SK-N-SH treated with all-trans-retinoic acid at 6 μM for 48 hours (cell line): ENCODE results near the gene USP49.

Source experiments
- ATAC-seq: fragments of 200-7000 bp; cut with Tn5 transposase; 3 replicates; pipeline ENCODE4 v1.9.1; 2020; ENCODE audit warnings: mild to moderate bottlenecking, moderate library complexity
- ARNTL ChIP-seq: fragments of 450-650 bp; formaldehyde crosslinking; IDR thresholded peaks from 2 replicates; pipeline ENCODE4 v1.5.0; 2020; ENCODE audit warnings: low read depth, mild to moderate bottlenecking, moderate library complexity, borderline replicate concordance
- CSDC2 ChIP-seq: fragments of 250-450 bp; sonication (Bioruptor Pico); IDR thresholded peaks from 2 replicates; pipeline ENCODE4 v1.5.0; 2020; ENCODE audit warnings: mild to moderate bottlenecking, moderate library complexity
- ESRRG ChIP-seq: fragments of 250-450 bp; sonication (Bioruptor Pico); IDR thresholded peaks from 2 replicates; pipeline ENCODE4 v1.6.1; 2021; ENCODE audit warnings: mild to moderate bottlenecking
- GLIS3 ChIP-seq: fragments of 250-450 bp; sonication (Bioruptor Pico); IDR thresholded peaks from 2 replicates; pipeline ENCODE4 v1.5.0; 2020; ENCODE audit warnings: mild to moderate bottlenecking, moderate library complexity
- ISL1 ChIP-seq: fragments of 250-450 bp; sonication (Bioruptor Pico); IDR thresholded peaks from 2 replicates; pipeline ENCODE4 v2.1.2; 2022; ENCODE audit warnings: mild to moderate bottlenecking, moderate library complexity
- PPARA ChIP-seq: fragments of 250-450 bp; sonication (Bioruptor Pico); IDR thresholded peaks from 2 replicates; pipeline ENCODE4 v1.5.0; 2020; ENCODE audit warnings: mild to moderate bottlenecking, borderline replicate concordance
- RARB ChIP-seq: fragments of 250-450 bp; sonication (Bioruptor Pico); IDR thresholded peaks from 2 replicates; pipeline ENCODE4 v1.8.0; 2021; ENCODE audit warnings: mild to moderate bottlenecking, moderate library complexity
- SNAI2 ChIP-seq: fragments of 250-450 bp; sonication (Bioruptor Pico); IDR thresholded peaks from 2 replicates; pipeline ENCODE4 v1.5.0; 2020; ENCODE audit warnings: mild to moderate bottlenecking, moderate library complexity
- ZC3H10 ChIP-seq: fragments of 250-450 bp; sonication (Bioruptor Pico); IDR thresholded peaks from 2 replicates; pipeline ENCODE4 v1.5.1; 2021; ENCODE audit warnings: mild to moderate bottlenecking, moderate library complexity
- ZFP3 ChIP-seq: fragments of 250-450 bp; sonication (Bioruptor Pico); IDR thresholded peaks from 2 replicates; pipeline ENCODE4 v1.5.0; 2020; ENCODE audit warnings: mild to moderate bottlenecking, moderate library complexity
- ZFP30 ChIP-seq: fragments of 450-650 bp; formaldehyde crosslinking; IDR thresholded peaks from 2 replicates; pipeline ENCODE4 v1.5.0; 2022; ENCODE audit warnings: mild to moderate bottlenecking, moderate library complexity
- ZNF565 ChIP-seq: fragments of 450-650 bp; formaldehyde crosslinking; conservative IDR thresholded peaks from 2 replicates; pipeline ENCODE4 v1.5.0; 2020; ENCODE audit warnings: low read depth, mild to moderate bottlenecking, moderate library complexity
- ZNF70 ChIP-seq: fragments of 450-650 bp; formaldehyde crosslinking; IDR thresholded peaks from 2 replicates; pipeline ENCODE4 v1.5.0; 2020; ENCODE audit warnings: mild to moderate bottlenecking, moderate library complexity
- ZNF8 ChIP-seq: fragments of 450-650 bp; formaldehyde crosslinking; IDR thresholded peaks from 2 replicates; pipeline ENCODE4 v1.5.0; 2020; ENCODE audit warnings: mild to moderate bottlenecking, moderate library complexity
- TF ChIP-seq, protein P1 (sequence below): fragments of 250-450 bp; sonication (Bioruptor Pico); IDR thresholded peaks from 2 replicates; pipeline ENCODE4 v1.8.0; 2021; ENCODE audit warnings: low read depth, mild to moderate bottlenecking, moderate library complexity, borderline replicate concordance
- TF ChIP-seq, protein P2 (sequence below): fragments of 250-450 bp; sonication (Bioruptor Pico); IDR thresholded peaks from 2 replicates; pipeline ENCODE4 v1.5.1; 2020; ENCODE audit warnings: low read depth, mild to moderate bottlenecking, moderate library complexity
- TF ChIP-seq, protein P3 (sequence below): fragments of 250-450 bp; sonication (Bioruptor Pico); IDR thresholded peaks from 2 replicates; pipeline ENCODE4 v1.5.1; 2021; ENCODE audit warnings: mild to moderate bottlenecking, moderate library complexity
- TF ChIP-seq, protein P4 (sequence below): fragments of 250-450 bp; sonication (Bioruptor Pico); IDR thresholded peaks from 2 replicates; pipeline ENCODE4 v1.5.0; 2020; ENCODE audit warnings: mild to moderate bottlenecking, moderate library complexity
- TF ChIP-seq, protein P5 (sequence below): fragments of 250-450 bp; sonication (Bioruptor Pico); IDR thresholded peaks from 2 replicates; pipeline ENCODE4 v1.8.0; 2020; ENCODE audit warnings: mild to moderate bottlenecking, moderate library complexity, borderline replicate concordance

Gene USP49

DNA sequence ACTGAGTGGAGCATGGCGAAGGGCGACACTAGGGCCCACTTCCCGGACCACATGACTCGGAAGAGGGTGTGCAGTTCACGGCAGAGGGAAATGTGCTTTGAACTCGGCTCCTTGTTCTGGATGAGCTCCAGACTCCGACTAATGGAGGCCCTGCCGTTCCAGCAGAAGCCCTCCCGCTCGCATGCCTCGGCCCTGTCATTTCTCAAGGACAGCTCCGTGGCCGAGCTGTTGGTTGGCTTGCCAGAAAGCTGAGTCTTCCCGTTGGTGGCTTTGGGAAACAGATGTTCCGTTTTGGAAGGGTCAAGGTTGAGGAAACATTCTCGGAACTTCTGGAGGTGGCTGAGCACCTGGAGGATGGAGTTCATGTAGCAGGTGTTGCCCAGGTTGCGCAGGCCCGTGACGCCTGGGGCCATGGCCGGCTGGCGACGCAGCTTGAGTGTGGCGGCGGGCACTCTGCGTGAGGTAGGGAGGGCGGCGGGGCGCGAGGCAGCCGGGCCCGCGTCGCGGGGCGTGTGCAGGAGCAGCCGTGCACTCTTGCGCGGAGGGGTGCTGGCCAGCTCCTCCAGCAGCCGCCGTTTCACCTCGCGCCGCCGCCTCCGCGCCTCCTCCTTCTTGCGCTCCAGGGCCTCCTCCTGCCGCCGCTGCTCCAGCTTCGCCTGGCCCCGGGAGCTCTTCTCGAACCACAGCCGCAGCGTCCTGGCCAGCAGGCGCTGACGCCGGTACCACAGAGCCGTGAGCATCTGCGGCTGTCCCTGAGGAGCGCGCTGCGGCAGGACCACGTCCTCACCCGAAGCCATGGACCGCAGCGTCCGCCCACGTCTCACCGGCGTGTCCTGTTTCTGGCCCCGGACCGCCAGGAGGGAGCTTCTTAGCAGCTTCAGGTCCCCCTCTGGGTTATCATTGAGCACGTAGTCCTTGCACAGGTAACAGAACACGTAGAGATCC lies 89.1 kb downstream of the USP49 start (continued):
- TF ChIP-seq, protein P1, sequence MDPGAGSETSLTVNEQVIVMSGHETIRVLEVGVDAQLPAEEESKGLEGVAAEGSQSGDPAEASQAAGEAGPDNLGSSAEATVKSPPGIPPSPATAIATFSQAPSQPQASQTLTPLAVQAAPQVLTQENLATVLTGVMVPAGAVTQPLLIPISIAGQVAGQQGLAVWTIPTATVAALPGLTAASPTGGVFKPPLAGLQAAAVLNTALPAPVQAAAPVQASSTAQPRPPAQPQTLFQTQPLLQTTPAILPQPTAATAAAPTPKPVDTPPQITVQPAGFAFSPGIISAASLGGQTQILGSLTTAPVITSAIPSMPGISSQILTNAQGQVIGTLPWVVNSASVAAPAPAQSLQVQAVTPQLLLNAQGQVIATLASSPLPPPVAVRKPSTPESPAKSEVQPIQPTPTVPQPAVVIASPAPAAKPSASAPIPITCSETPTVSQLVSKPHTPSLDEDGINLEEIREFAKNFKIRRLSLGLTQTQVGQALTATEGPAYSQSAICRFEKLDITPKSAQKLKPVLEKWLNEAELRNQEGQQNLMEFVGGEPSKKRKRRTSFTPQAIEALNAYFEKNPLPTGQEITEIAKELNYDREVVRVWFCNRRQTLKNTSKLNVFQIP = no peak
- TF ChIP-seq ZNF565 (CRISPR knock-in tag) = no peak
- TF ChIP-seq, protein P2, sequence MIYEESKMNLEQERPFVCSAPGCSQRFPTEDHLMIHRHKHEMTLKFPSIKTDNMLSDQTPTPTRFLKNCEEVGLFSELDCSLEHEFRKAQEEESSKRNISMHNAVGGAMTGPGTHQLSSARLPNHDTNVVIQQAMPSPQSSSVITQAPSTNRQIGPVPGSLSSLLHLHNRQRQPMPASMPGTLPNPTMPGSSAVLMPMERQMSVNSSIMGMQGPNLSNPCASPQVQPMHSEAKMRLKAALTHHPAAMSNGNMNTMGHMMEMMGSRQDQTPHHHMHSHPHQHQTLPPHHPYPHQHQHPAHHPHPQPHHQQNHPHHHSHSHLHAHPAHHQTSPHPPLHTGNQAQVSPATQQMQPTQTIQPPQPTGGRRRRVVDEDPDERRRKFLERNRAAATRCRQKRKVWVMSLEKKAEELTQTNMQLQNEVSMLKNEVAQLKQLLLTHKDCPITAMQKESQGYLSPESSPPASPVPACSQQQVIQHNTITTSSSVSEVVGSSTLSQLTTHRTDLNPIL = no peak
- TF ChIP-seq ZNF8 (CRISPR knock-in tag) = no peak
- no peak for TF ChIP-seq ZC3H10 (CRISPR knock-in tag)
- TF ChIP-seq, all 23 proteins: peak for 0

DNA sequence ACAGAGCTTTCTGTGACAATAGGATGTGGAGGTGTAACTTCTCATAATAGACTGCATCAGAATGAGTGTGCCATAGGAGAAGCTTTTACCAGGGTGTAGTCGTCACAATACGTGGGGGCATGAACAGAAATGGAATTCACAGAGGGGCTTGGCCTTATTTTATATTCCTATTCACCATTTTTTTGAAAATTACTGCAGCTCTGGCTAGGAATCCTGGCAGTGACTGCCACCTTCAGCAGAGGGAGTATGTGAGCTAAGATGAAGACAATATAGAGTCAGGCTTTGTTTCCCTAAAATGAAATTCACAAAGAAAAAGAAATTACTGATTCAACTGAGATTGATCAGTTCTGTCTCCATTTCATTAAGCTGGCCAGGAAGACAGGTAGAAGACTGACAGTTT lies 93.8 kb downstream of the USP49 start:
- TF ChIP-seq ESRRG (no peak), RARB (no peak), ZFP30 (CRISPR knock-in tag) (no peak), ZC3H10 (CRISPR knock-in tag) (no peak), PPARA (CRISPR knock-in tag) (no peak), GLIS3 (CRISPR knock-in tag) (no peak)
- TF ChIP-seq, protein P3, sequence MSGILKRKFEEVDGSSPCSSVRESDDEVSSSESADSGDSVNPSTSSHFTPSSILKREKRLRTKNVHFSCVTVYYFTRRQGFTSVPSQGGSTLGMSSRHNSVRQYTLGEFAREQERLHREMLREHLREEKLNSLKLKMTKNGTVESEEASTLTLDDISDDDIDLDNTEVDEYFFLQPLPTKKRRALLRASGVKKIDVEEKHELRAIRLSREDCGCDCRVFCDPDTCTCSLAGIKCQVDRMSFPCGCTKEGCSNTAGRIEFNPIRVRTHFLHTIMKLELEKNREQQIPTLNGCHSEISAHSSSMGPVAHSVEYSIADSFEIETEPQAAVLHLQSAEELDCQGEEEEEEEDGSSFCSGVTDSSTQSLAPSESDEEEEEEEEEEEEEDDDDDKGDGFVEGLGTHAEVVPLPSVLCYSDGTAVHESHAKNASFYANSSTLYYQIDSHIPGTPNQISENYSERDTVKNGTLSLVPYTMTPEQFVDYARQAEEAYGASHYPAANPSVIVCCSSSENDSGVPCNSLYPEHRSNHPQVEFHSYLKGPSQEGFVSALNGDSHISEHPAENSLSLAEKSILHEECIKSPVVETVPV (CRISPR knock-in tag) = no peak
- ATAC-seq = peak; percentile 84

DNA sequence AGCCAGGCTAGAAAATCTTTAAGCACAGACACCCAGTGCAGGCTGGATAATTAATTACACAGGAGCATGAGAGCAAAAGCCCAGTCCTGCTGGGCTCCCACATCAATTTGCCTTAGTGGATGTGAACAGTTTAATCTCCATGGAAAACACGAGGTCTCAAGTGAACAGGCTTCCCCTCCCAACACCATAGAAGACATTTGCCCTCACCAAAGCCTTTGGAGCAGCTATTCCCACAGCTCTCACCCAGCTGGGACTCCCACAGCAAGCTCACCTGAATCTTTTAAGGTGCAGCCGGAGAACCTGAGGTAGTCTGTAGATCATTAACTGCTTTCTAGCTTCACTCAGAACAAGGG lies 95.6 kb downstream of the USP49 start:
- ATAC-seq = no peak

DNA sequence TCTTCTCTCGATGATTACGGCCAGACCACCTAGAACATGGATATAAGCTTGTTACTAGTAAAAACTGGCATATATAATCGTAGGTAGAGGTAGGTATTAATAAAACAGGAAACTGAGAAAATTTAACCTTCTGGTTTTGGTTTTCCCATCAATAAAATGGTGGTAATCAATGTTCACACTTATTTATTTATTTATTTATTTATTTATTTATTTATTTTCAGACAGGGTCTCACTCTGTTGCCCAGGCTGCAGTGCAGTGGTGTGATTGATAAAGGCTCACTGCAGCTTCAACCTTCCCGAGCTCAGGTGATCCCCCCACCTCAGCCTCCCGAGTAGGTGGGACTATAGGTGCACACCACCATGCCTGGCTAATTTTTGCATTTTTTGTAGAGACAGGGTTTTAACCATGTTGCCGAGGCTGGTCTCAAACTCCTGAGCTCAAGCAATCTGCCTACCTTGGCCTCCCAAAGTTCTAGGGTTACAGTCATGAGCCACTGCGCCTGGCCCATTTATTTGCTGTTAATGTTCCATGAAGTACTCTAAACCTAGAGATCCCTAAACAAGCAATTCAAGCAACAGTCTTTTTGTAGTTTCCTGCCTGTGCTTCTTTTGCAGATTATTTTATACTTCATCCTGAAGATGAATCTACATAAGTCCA lies 96.1 kb downstream of the USP49 start:
- TF ChIP-seq, protein P1 = no peak
- TF ChIP-seq CSDC2 (CRISPR knock-in tag) = no peak
- no peak for TF ChIP-seq SNAI2 (CRISPR knock-in tag)
- ATAC-seq = no peak

More for the DNA sequence above, 95.6 kb downstream of the USP49 start:
- no peak for TF ChIP-seq ZNF70 (CRISPR knock-in tag)
- TF ChIP-seq, protein P1 = no peak

DNA sequence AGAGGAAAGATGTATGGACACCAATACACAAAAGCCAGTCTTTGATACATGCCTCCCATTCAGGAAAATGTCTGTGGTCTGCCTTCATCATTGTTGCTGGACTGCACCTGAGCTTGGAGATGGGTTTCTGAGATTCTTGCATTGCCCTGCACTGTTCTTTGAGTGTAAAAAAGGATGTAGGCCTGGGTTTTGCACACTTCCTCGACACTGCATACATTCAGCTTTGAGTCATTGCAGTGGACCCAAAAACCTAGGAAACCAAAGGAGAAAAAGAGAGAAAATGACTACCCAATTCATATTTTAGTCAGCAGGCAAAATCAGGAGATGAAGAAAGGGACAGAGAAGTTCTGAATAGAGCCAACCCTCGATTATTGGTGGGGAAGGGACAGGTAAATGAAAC lies 98.7 kb downstream of the USP49 start:
- no peak for ATAC-seq

More for the DNA sequence above, 98.7 kb downstream of the USP49 start:
- TF ChIP-seq ZFP30 (CRISPR knock-in tag) (no peak), ZFP3 (CRISPR knock-in tag) (no peak), ARNTL (no peak), ZNF565 (CRISPR knock-in tag) (no peak), PPARA (CRISPR knock-in tag) (no peak), GLIS3 (CRISPR knock-in tag) (no peak), ISL1 (CRISPR knock-in tag) (no peak)
- TF ChIP-seq, protein P4, sequence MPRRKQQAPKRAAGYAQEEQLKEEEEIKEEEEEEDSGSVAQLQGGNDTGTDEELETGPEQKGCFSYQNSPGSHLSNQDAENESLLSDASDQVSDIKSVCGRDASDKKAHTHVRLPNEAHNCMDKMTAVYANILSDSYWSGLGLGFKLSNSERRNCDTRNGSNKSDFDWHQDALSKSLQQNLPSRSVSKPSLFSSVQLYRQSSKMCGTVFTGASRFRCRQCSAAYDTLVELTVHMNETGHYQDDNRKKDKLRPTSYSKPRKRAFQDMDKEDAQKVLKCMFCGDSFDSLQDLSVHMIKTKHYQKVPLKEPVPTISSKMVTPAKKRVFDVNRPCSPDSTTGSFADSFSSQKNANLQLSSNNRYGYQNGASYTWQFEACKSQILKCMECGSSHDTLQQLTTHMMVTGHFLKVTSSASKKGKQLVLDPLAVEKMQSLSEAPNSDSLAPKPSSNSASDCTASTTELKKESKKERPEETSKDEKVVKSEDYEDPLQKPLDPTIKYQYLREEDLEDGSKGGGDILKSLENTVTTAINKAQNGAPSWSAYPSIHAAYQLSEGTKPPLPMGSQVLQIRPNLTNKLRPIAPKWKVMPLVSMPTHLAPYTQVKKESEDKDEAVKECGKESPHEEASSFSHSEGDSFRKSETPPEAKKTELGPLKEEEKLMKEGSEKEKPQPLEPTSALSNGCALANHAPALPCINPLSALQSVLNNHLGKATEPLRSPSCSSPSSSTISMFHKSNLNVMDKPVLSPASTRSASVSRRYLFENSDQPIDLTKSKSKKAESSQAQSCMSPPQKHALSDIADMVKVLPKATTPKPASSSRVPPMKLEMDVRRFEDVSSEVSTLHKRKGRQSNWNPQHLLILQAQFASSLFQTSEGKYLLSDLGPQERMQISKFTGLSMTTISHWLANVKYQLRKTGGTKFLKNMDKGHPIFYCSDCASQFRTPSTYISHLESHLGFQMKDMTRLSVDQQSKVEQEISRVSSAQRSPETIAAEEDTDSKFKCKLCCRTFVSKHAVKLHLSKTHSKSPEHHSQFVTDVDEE (CRISPR knock-in tag) = no peak
- TF ChIP-seq, protein P5, sequence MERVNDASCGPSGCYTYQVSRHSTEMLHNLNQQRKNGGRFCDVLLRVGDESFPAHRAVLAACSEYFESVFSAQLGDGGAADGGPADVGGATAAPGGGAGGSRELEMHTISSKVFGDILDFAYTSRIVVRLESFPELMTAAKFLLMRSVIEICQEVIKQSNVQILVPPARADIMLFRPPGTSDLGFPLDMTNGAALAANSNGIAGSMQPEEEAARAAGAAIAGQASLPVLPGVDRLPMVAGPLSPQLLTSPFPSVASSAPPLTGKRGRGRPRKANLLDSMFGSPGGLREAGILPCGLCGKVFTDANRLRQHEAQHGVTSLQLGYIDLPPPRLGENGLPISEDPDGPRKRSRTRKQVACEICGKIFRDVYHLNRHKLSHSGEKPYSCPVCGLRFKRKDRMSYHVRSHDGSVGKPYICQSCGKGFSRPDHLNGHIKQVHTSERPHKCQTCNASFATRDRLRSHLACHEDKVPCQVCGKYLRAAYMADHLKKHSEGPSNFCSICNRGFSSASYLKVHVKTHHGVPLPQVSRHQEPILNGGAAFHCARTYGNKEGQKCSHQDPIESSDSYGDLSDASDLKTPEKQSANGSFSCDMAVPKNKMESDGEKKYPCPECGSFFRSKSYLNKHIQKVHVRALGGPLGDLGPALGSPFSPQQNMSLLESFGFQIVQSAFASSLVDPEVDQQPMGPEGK (CRISPR knock-in tag) = no peak
